ENCODE data around the gene IFT22. TPM values are rescaled to one million over a fixed set of nuclear protein-coding genes. Genes with fewer than 3 reads are reported as not detected.

Gene IFT22
- total and polyA plus RNA-seq, 2 of the 8 experiments (the other 6 are each of a cell fraction or from before 2014, with no cell fraction given): 17.7 to 18.9 TPM

- peak overlapping the region; percentile 89 for H2BK5ac ChIP-seq (ENCODE audit: low read depth, low read length)
- peak overlapping the region; percentile 93 for H4K91ac ChIP-seq (replicated peaks; ENCODE audit: insufficient read length, low read length)
- peak overlapping the region; percentile 73 for H4K5ac ChIP-seq (ENCODE audit: insufficient read length, low read depth, low read length)
- peaks cover 7 to 66% of the 10 kb centered on the region in 2 experiments for H3K79me2 ChIP-seq (ENCODE audit: control insufficient read depth in 1 of 2, insufficient read depth in 2 of 2, low read length in 2 of 2)
- H3K9ac ChIP-seq (replicated peaks in 1 of 4; ENCODE audit: extremely low read depth in 1 of 4, low read depth in 3 of 4, low read length in 3 of 4): peak overlapping the region; percentile 31 to 81 (median 64)
- H2BK15ac ChIP-seq (ENCODE audit: low read length): no peak overlapping the region
- H2BK12ac ChIP-seq (ENCODE audit: low read depth, low read length): peak overlapping the region; percentile 27
- peak overlapping the region; percentile 44 for H3K4ac ChIP-seq (replicated peaks; ENCODE audit: insufficient read length, low read depth, low read length)
- H3K23ac ChIP-seq (ENCODE audit: insufficient read length): no peak overlapping the region
- no peak overlapping the region for H2AK5ac ChIP-seq (ENCODE audit: low read depth, low read length)
- H3K27me3 ChIP-seq (replicated peaks in 1 of 4; ENCODE audit: control insufficient read depth in 3 of 4, extremely low read depth in 1 of 4, insufficient read depth in 3 of 4, low read length in 3 of 4): no peaks in the 10 kb centered on the region
- ChIA-PET POLR2A (ENCODE audit: partially characterized antibody) (interaction anchor here (0.6 to 11.4 kb wide), 14 partner anchors 9 to 195 kb away, joined by 3 to 144 read pairs (median 5); partner anchors contain the start of gene IFT22), CTCF (ENCODE audit: partially characterized antibody) (interaction anchor here (0.6 to 3.2 kb wide), 7 partner anchors 8 to 526 kb away, joined by 3 to 12 read pairs (median 3); no protein-coding TSS in a partner anchor)
- peak overlapping the region; percentile 74; the same call in 1 of the 2 replicates for H3K27ac ChIP-seq (ENCODE audit: low read depth, low read length)
- no peak overlapping the region for H3K14ac ChIP-seq (ENCODE audit: insufficient read length)
- FAIRE-seq: no peak
- H3K9me3 ChIP-seq (ENCODE audit: insufficient read depth in 2 of 2, low read depth in 1 of 2, low read length in 1 of 2): no peaks in the 10 kb centered on the region; a peak in 1 of 4 replicates
- peak overlapping the region; percentile 50 for H3K56ac ChIP-seq (replicated peaks; ENCODE audit: insufficient read length, low read depth, low read length)
- peak overlapping the region; percentile 91 for H3K18ac ChIP-seq (ENCODE audit: extremely low read depth, low read length)
- H3K4me2 ChIP-seq (ENCODE audit: insufficient read depth in 1 of 2, low read depth in 2 of 2, low read length in 2 of 2): peak overlapping the region; percentile 70 to 95
- H3K79me1 ChIP-seq (ENCODE audit: low read depth, low read length): peaks cover 2% of the 10 kb centered on the region; the same call in 1 of the 2 replicates
- H3K4me1 ChIP-seq (replicated peaks in 1 of 4; ENCODE audit: control insufficient read depth in 3 of 4, insufficient read depth in 4 of 4, low read length in 3 of 4): peaks cover 6 to 18% (median 9%) of the 10 kb centered on the region in 4 experiments
- H4K20me1 ChIP-seq (replicated peaks in 1 of 2; ENCODE audit: control insufficient read depth in 1 of 2, insufficient read depth in 2 of 2, low read length in 2 of 2): peaks cover 0 to 7% of the 10 kb centered on the region in 2 experiments
- H3K23me2 ChIP-seq (ENCODE audit: low read depth, low read length): peaks cover 9% of the 10 kb centered on the region; the same call in 1 of the 2 replicates
- H4K8ac ChIP-seq (ENCODE audit: extremely low read depth, insufficient read depth, low read length): peak overlapping the region; percentile 83; the same call in 1 of the 2 replicates
- no peak overlapping the region for H2AFZ ChIP-seq (ENCODE audit: low read length)
- H2BK120ac ChIP-seq (replicated peaks; ENCODE audit: low read depth, low read length): peak overlapping the region; percentile 72
- peaks cover 0 to 33% (median 11%) of the 10 kb centered on the region in 4 experiments; a peak in 5 of 8 replicates for H3K36me3 ChIP-seq (ENCODE audit: control insufficient read depth in 2 of 4, insufficient read depth in 4 of 4, low read length in 3 of 4)
- peak in 1 of 2 experiments; percentile 73 for DNase-seq (ENCODE audit: low read depth in 1 of 2, low spot score in 2 of 2)
- H3K4me3 ChIP-seq (ENCODE audit: extremely low read depth in 1 of 4, insufficient read depth in 2 of 4, low read depth in 3 of 4, low read length in 4 of 4): peak overlapping the region; percentile 69 to 97 (median 74)
- H2BK20ac ChIP-seq (ENCODE audit: low read length): no peak overlapping the region
- WGBS, 2 experiments (ENCODE audit: extremely low coverage in 1 of 2, insufficient coverage in 1 of 2, insufficient read length in 1 of 2, insufficient replicate concordance in 2 of 2, low coverage in 1 of 2, low lambda C conversion rate in 2 of 2, missing lambda C conversion rate in 1 of 2): 7% methylated on average over 43 of the region's 72 CpGs; no CpG with 5 or more reads in 1 of the 2 experiments
- TF ChIP-seq PHF8 (conservative IDR thresholded peaks at IDR 0.05; ENCODE audit: low read depth, low read length) (peak; percentile 52; the same call in 1 of the 2 replicates), POLR2A (IDR thresholded peaks at IDR 0.05; ENCODE audit: control extremely low read depth in 1 of 2, low read depth in 2 of 2, low read length in 2 of 2) (peak; percentile 26 to 64), RFX5 (IDR thresholded peaks at IDR 0.05; ENCODE audit: borderline replicate concordance, low read depth, low read length) (no peak), YY1 (IDR thresholded peaks at IDR 0.05; ENCODE audit: low read depth, low read length) (0 out of 2 replicates have a peak, but pooled peaks have one; percentile 19), CEBPB (IDR thresholded peaks at IDR 0.05; ENCODE audit: low read depth, low read length) (no peak), GTF2F1 (IDR thresholded peaks at IDR 0.05; ENCODE audit: borderline replicate concordance, low read depth, low read length) (no peak), KDM4A (IDR thresholded peaks at IDR 0.05; ENCODE audit: low read depth, low read length, severe bottlenecking) (peak; percentile 28), SRF (IDR thresholded peaks at IDR 0.05; ENCODE audit: low read depth, low read length) (no peak), ZNF274 (IDR thresholded peaks at IDR 0.05; ENCODE audit: borderline replicate concordance, extremely low read depth, low read length) (no peak), BCL11A (IDR thresholded peaks at IDR 0.05; ENCODE audit: low read depth in 2 of 2, low read length in 2 of 2) (no peak), CBX8 (IDR thresholded peaks at IDR 0.05; ENCODE audit: borderline replicate concordance, low read depth, low read length) (no peak)
Measured at GRCh38 chr7:101299511-101300464, 21.8 kb downstream of the IFT22 start.

Measured in H1 (cell line).